Right lobe of liver (tissue), 6 donors: ENCODE data around the gene CLEC1A. TPM values are rescaled to one million over a fixed set of nuclear protein-coding genes. Genes with fewer than 3 reads are reported as not detected.

Experiments
- ATAC-seq, 4 donors: fragments of 200-7000 bp; cut with Tn5 transposase; one replicate each; pipeline ENCODE4 v1.9.1; 2020; ENCODE audit warnings: mild to moderate bottlenecking in 4 of 4, moderate library complexity in 4 of 4
- DNase-seq, 3 donors: peaks; one replicate each; pipeline ENCODE4 v3.0.0-alpha.2; 2020
- H3K27ac ChIP-seq, 3 donors: fragments of 200-600 bp; one replicate each; pipeline ENCODE4 v1.8.0; 2022
- H3K27me3 ChIP-seq, 2 donors: fragments of 200-600 bp; one replicate each; pipeline ENCODE4 v1.8.0; 2022
- H3K36me3 ChIP-seq, 4 donors: fragments of 200-600 bp; sonication (generic) in 1 of 4; one replicate each; pipeline versions ENCODE4 v1.5.1 to v1.8.0; 2017 to 2022; ENCODE audit warnings: control low read depth in 1 of 4
- H3K4me1 ChIP-seq, 4 donors: fragments of 200-600 bp; sonication (generic) in 1 of 4; one replicate each; pipeline versions ENCODE4 v1.5.1 to v1.8.0; 2017 to 2022; ENCODE audit warnings: control low read depth in 1 of 4
- H3K4me3 ChIP-seq, 3 donors: fragments of 200-600 bp; one replicate each; pipeline ENCODE4 v1.8.0; 2022
- H3K9me3 ChIP-seq, 4 donors: fragments of 200-600 bp; sonication (generic) in 1 of 4; one replicate each; pipeline versions ENCODE4 v1.5.1 to v1.8.0; 2017 to 2022; ENCODE audit warnings: control low read depth in 1 of 4
- CTCF ChIP-seq, 4 donors: fragments of 200-600 bp in 3 of 4; fragments of 450-650 bp in 1 of 4; IDR thresholded peaks; one replicate each; pipeline versions ENCODE4 v1.5.1 to v1.8.0; 2016 to 2022; ENCODE audit warnings: antibody characterized with exemption in 4 of 4, mild to moderate bottlenecking in 2 of 4
- POLR2A ChIP-seq: fragments of 450-650 bp; IDR thresholded peaks from one replicate; pipeline ENCODE4 v1.6.1; 2017; ENCODE audit warnings: antibody characterized with exemption, mild to moderate bottlenecking
- WGBS: methylation state at CpG from one replicate; pipeline ENCODE4 v1.1.6; 2018; ENCODE audit warnings: low coverage, low lambda C conversion rate; ENCODE audit not compliant: insufficient coverage; ENCODE audit errors: missing lambda C conversion rate; 5-methylcytosine and 5-hydroxymethylcytosine counted together
- intact Hi-C, 2 donors: fragments of 100-400 bp; cut with DNase I; formaldehyde crosslinking; loops; one replicate each; pipeline versions ENCODE4 v1.11.2 to v1.14.1; 2022
- total RNA-seq, 6 experiments: library from RNA; depleted of rRNA in 2 of 6; stranded (reverse); fragments of >200 nt in 2 of 6; fragmentation: NEBNext Ultra II Directional in 3 of 6; extraction: Animal tissue kit (Norgen Biotek cat#: 25700) in 3 of 6; gene quantifications; one replicate each; pipeline versions ENCODE4 v1.1.0 to v1.2.4, GENCODE V29; 2016 to 2023
- donor health status: DM: no; HTN: yes; CAD: no.
- donor health status: DM: no; HTN: no; CAD: no.
- donor health status: DM: no; HTN: no; CAD: no.
- donor health status: DM: no; HTN: yes; CAD: no.
- donor health status: DM: no; HTN: yes; CAD: no.

Gene CLEC1A
- total RNA-seq, 6 experiments from 2014 or later, result 0.49 to 2.5 (median 0.71) TPM

GRCh38 chr12:10025236-10025635, 73.5 kb downstream of the CLEC1A start:
- intact Hi-C loops, result no loop called here
- no peak overlapping the region for H3K27ac ChIP-seq
- no peaks in the 10 kb centered on the region for H3K4me1 ChIP-seq
- H3K27me3 ChIP-seq, result no peaks in the 10 kb centered on the region
- no peaks in the 10 kb centered on the region for H3K36me3 ChIP-seq
- no peak for ATAC-seq
- TF ChIP-seq POLR2A (no peak), CTCF (IDR thresholded peaks at IDR 0.05) (no peak)
- 64% methylated on average over 3 of the region's 3 CpGs for WGBS
- no peaks in the 10 kb centered on the region for H3K9me3 ChIP-seq
- DNase-seq, result no peak
- H3K4me3 ChIP-seq, result no peak overlapping the region

- ATAC-seq, result no peak
- Histone ChIP-seq H3K27ac (no peak overlapping the region), H3K9me3 (no peaks in the 10 kb centered on the region), H3K36me3 (no peaks in the 10 kb centered on the region), H3K4me3 (no peak overlapping the region), H3K4me1 (no peaks in the 10 kb centered on the region), H3K27me3 (no peaks in the 10 kb centered on the region)
- WGBS, result 36% methylated on average over 2 of the region's 3 CpGs
- intact Hi-C loops, result no loop called here
- TF ChIP-seq POLR2A, result no peak
- TF ChIP-seq CTCF (IDR thresholded peaks at IDR 0.05), result no peak
- no peak for DNase-seq
These were observed 77.4 kb downstream of the CLEC1A start for GRCh38 chr12:10021342-10021741.

Other genes with a start within 250 kb of the CLEC1A start
- 10 to 100 TPM in 1 of 6 experiments, 1 to 10 TPM in 5; 1.4 to 11.1 (median 4.9) TPM for gene CLEC2B, start 229.6 kb downstream of the CLEC1A start, total RNA-seq
- gene KLRF2, start 217.5 kb downstream of the CLEC1A start, total RNA-seq, result not detected
- gene CLEC2A, start 166.6 kb downstream of the CLEC1A start, total RNA-seq, result not detected
- 1 to 10 TPM in 2 of 6 experiments, under 1 TPM in 4; 0.22 to 2.9 (median 0.99) TPM for gene CLEC12A, start 127.6 kb downstream of the CLEC1A start, total RNA-seq
- 10 to 100 TPM in 3 of 6 experiments, 1 to 10 TPM in 3; 6.8 to 23.5 (median 9.7) TPM for gene CLEC1B, start 99.9 kb downstream of the CLEC1A start, total RNA-seq
- not detected for gene CLEC12B, start 88.4 kb downstream of the CLEC1A start, total RNA-seq
- not detected for gene CLEC9A, start 68.3 kb downstream of the CLEC1A start, total RNA-seq
- gene CLEC7A, start 31.2 kb upstream of the CLEC1A start, total RNA-seq, result 1 to 10 TPM; 1.6 to 9.5 (median 3.8) TPM
- gene OLR1, start 73.1 kb upstream of the CLEC1A start, total RNA-seq, result 1 to 10 TPM in 2 of 6 experiments, under 1 TPM in 2, not detected in 2; 0.23 to 3.9 (median 0.77) TPM
- under 1 TPM in 2 of 6 experiments, not detected in 4; 0.06 TPM for gene TMEM52B, start 80.0 kb upstream of the CLEC1A start, total RNA-seq
- gene GABARAPL1, start 113.9 kb upstream of the CLEC1A start, total RNA-seq, result 100 to 1,000 TPM in 1 of 6 experiments, 10 to 100 TPM in 5; 59.5 to 123 (median 83.4) TPM
- 1 to 10 TPM in 3 of 6 experiments, under 1 TPM in 3; 0.68 to 2.3 (median 1.1) TPM for gene KLRD1, start 208.9 kb upstream of the CLEC1A start, total RNA-seq